Brain pericyte (primary cell): ENCODE measurements around the gene AMBN.

ENCODE experiments used
- DNase-seq: peaks from one replicate; pipeline ENCODE4 v3.0.0-alpha.2; 2012; ENCODE audit warnings: low read depth, low spot score

The AMBN gene

DNA sequence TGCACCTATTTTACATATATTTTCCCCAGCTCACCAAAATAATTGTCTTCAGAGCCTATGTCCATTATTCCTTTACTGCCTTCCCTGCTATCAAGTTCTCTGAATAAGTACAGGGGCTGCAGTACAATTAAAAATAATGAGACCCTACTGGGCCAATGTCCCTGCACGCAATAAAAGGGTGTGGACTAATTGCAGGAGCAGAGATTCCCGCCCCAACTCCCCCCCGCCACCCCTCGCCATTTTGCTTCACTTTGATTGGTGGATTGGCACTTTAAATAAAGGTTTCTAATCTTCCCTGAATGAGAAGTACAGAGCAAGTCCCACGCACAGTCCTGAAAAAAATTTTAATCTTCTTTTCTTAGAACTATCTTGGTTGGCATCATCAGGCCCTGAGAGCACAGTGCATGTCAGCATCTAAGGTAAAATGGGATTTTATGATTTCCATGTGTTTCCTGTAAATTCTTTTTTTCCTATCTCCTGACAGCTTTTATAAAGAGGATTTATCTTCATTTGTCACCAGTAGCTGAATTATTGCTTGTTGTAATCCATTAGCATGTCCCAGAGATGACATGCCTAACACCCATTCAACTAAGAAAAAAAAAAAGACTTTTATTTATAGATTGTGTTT lies at the start of gene AMBN:
TSS of gene AMBN (plus strand) at position 302 of the 628 bp plus-strand sequence. CDS start at position 405, 103 bp downstream.
- no peak for DNase-seq

DNA sequence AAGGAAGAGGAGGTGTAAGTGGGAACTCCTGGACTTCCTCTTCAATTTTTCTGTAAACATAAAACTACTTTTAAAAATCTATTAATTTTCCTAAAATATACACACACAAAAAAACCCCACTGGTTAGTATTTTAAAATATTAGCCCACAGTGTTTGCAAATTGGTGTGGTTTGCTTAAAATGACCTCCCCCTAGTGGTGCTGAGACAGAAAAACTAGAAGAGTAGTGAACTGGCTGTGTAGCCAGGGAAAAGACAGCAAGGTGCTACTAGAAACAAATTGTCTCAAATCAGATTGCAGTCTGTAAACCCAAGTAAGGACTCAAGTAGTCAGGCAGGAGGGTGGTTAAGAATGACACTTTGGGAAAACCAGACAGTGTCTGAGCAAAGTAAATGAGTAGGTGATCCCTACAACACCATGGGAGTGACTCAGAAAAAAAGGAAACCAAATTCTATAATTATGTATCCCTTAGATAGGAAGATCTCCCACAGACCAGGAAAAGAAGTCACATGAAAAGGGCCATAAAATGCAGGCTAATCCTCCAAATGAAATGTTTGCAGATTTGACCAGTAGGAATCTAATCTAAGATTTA lies 47.7 kb upstream of the AMBN start:
- DNase-seq, result no peak

DNA sequence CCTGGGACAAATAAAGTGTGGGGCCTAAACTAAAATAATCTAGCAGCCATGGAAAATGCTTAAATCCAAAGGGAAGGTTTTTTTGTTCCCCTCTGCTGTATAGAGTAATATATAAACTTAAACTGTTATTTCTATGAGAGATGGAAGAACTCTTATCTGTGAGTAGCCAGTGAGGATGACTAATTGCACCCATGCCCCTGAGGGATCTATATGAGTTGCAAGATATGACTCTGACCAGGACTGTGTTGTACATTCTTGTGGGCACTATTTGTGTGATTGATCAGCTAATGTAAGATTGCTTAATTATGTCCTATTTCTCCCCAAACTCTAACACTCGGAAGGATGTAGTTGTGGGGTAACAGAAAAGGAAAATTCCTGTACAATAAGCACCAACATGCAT lies 35.2 kb upstream of the AMBN start:
- DNase-seq, result no peak

- no peak for DNase-seq
Observed at GRCh38 chr4:70559211-70559830, 32.7 kb upstream of the AMBN start.

DNA sequence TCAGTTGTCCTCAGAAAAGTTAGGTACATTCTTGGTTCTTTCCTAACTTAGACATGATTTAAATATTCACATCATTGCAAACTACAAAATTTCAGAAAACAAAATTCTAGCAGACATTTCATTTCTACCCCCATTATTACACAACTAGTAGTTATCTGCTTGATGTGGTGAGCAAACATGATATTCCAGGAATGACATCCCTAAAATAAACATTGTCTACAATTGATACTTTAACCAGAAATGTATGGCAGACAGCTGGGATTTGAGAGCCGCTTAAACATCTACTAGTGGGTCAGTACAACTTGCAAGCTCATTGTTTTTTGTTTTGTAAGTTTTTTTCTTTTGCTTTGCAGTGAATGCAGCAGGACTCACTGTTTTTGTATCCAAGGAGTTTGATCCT lies 32.1 kb upstream of the AMBN start:
- no peak for DNase-seq

DNA sequence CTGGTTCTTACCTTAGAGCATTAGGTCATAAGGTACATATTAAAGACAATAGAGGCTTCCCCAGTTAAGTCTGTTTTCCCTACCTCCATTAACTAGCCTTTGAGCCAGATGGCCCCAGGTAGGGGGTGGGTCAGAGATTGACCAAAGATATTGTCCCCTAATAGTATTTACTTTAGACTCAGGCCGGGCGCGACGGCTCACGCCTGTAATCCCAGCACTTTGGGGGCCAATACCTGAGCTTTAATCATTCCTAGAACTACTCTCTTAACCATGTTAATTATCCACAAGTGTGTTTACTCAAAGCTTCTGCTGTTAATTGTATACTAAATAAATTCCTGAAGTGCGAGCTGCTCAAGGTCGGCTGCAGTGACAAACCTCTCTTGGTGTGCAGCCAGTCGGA lies 28.0 kb upstream of the AMBN start:
- no peak for DNase-seq

DNA sequence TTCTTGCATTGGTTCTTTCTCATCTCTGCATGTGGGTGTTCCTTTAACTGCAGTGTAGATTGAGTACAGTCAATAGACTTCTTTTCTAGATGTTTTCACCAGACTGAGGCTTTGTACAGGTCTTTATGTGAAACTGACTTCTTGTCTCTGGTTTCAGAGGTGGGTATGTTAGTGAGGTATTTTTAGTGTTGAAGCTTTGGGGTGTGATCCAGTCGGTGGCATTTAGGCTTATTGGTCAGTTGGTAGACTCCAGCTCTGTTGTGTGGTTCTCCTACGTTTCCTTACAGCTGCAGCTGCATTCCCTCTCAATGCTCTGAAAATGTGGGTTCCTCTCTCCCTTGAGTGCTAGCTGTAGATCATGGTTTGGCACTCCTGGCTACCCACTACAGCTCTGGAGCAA lies 21.3 kb upstream of the AMBN start:
- no peak for DNase-seq

DNA sequence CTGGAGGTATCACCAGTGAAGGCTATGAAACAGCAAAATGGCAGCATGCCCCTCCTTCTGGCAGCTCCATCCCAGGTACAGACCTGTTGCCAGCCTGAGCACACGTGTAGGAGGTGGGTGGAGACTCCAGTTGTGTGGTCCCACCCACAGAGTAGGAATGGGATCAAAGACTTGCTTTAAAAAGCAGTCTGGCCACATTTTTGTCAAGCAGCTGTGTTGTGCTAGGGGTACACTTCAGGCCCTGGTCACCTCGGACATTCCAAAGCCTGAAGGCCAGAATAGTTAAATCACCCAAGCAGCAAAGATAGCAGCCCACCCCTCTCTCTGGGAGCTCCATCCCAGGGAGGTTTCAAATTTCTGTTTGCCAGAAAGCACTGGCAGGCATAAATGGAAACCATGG lies 20.3 kb upstream of the AMBN start:
- DNase-seq, result no peak

DNA sequence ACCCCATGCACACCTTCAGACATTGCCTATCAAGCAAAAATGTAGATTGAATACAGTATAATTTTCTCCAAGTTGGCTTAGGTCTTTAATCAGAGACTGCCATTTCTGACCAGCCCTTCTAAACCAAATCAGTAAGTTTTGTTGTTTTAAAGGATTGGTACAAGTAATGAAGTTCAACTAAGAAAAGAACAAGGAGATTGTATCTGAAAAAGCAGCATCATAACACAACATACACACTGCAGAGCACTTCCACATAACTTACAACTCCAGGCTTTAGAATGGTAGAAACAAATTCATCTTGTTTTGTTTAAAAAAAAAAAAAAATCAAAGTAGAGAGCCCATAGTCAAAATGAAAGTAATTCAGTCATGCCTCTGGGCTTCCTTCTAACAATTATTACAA lies 16.1 kb upstream of the AMBN start:
- DNase-seq, result no peak

GRCh38 chr4:70577220-70577927 lies 14.7 kb upstream of the AMBN start:
- no peak for DNase-seq

DNA sequence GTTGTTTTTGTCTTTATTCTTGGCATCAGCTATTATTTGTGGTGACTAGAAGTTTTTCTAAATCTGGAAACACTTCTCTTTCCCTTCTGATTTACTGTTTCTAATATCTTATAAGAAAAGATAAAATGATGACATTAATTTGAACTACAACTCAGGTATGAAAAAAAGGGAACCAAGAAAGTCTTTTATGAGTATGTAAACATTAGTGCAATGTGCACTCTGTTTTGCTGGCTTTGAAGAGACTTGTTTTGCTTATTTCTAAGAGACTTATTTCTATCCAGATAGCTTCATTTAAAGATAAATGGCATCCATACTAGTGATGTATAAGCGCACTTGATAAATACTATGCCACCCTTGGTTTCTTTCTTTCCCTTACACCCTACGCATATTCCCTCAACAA lies 10.1 kb upstream of the AMBN start:
- no peak for DNase-seq

GRCh38 chr4:70583952-70584834 lies 7.9 kb upstream of the AMBN start:
- no peak for DNase-seq

GRCh38 chr4:70586841-70587240 lies 5.2 kb upstream of the AMBN start:
- no peak for DNase-seq

DNA sequence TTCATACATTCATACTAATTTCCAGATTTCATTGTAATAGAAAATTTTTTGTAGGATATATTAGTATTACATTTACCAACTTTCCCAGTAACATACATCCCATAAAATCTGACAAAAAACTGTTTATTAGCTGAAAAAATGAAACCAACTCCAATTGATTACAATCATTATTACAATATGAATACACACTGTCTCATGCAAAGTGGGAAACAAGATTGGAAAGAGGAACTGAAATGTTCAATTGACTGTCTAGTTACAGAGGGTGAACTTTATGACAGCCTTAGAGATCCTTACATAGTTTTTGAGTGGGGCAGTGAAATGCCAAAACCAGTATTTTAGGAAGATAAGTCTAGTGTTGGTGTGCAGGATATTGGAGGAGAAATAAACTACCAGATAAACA lies 2.3 kb upstream of the AMBN start:
- no peak for DNase-seq

GRCh38 chr4:70594196-70594595 lies 2.1 kb downstream of the AMBN start:
- DNase-seq, result no peak

GRCh38 chr4:70600305-70600704 lies 8.2 kb downstream of the AMBN start:
- DNase-seq, result no peak

DNA sequence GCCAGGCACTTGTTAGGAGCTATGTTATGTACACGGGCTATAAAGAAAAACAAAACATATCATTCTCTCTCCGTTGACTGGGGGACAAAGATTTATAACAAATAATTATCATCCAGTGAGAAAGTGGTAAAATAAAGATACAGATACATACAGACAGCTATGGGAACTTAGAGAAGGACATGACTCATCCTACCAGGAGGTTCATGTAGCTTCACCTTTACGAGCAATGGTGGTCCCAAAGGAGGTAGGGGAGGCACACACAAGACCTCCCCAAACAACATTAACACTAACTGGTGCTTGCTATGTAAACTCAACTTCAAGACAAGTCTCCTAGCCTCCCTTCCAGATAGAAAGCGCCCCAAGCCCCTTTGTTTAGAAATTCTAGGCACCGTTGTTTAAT lies 8.9 kb downstream of the AMBN start:
- no peak for DNase-seq

DNA sequence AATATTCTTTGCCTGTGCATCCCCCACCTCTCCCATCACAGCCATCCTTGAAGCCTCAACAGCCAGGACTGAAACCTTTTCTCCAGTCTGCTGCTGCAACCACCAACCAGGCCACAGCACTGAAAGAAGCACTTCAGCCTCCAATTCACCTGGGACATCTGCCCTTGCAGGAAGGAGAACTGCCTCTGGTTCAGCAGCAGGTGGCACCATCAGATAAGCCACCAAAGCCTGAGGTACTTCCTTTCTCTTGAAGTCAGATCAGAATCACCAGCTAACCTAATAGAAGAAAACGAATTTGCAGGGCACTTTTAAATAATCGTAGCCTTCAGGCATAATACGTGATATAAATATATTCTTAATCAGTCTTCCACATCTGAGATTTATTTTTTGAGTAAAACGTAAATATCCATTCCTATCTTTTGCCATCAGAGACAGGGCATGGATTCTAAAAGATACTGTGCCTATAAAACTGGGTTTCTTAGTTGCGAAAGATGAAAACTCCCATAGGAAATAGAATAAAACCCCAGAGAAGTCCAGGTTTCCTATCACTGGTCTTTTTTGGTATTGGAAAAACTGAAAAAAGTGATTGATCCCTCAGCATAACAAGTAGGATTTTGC lies 9.5 kb downstream of the AMBN start:
- DNase-seq, result peak; percentile 20

GRCh38 chr4:70603856-70604255 lies 11.8 kb downstream of the AMBN start:
- DNase-seq, result no peak

DNA sequence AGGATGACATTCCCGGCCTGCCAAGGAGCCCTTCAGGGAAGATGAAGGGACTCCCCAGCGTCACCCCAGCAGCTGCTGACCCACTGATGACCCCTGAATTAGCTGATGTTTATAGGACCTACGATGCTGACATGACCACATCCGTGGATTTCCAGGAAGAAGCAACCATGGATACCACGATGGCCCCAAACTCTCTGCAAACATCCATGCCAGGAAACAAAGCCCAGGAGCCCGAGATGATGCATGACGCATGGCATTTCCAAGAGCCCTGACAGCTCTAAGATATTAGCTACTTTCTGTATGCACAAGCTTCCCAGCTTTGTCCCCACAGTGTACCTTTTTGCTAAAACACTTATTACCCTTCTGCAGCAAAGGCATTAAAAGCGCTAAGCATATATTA lies 14.4 kb downstream of the AMBN start:
- no peak for DNase-seq

GRCh38 chr4:70607334-70607853 lies 15.3 kb downstream of the AMBN start:
- DNase-seq, result no peak
